H1 (cell line): ENCODE data around the gene P2RY8.

Source experiments
- BRCA1 ChIP-seq: IDR thresholded peaks from 2 replicates; pipeline ENCODE4 v1.6.1; 2012; ENCODE audit warnings: low read depth, low read length, improper control_type of control experiment
- EZH2 ChIP-seq: fragments of 200-600 bp; sonication (generic); IDR thresholded peaks from 2 replicates; pipeline ENCODE4 v1.7.1; 2012; ENCODE audit warnings: low read depth, mild to moderate bottlenecking, moderate library complexity, low read length, inconsistent platforms; ENCODE audit not compliant: severe bottlenecking
- GTF2F1 ChIP-seq: IDR thresholded peaks from 2 replicates; pipeline ENCODE4 v1.6.1; 2012; ENCODE audit warnings: low read depth, low read length, improper control_type of control experiment, borderline replicate concordance
- JUN ChIP-seq: IDR thresholded peaks from 2 replicates; pipeline ENCODE4 v1.6.1; 2011; ENCODE audit warnings: low read depth, mild to moderate bottlenecking, improper control_type of control experiment, low read length
- POLR2A ChIP-seq, 2 experiments: IDR thresholded peaks; 1 replicate in 1 of 2; 2 replicates in 1 of 2; pipeline ENCODE4 v1.6.1; 2011; ENCODE audit warnings: low read depth in 2 of 2, low read length in 2 of 2, mild to moderate bottlenecking in 2 of 2; ENCODE audit errors: control extremely low read depth in 1 of 2
- POLR2AphosphoS5 ChIP-seq: IDR thresholded peaks from 2 replicates; pipeline ENCODE4 v1.6.1; 2011; ENCODE audit warnings: low read depth, low read length
- RNF2 ChIP-seq: fragments of 200-900, 300-1000 bp; sonication (generic); IDR thresholded peaks from 2 replicates; pipeline ENCODE4 v1.7.1; 2016; ENCODE audit warnings: borderline replicate concordance, low read depth, mild to moderate bottlenecking, antibody characterized with exemption, low read length; ENCODE audit not compliant: poor library complexity, severe bottlenecking; ENCODE audit errors: missing control alignments
- SRF ChIP-seq: IDR thresholded peaks from 2 replicates; pipeline ENCODE4 v1.6.1; 2011; ENCODE audit warnings: mild to moderate bottlenecking, low read depth, low read length, moderate library complexity
- TAF7 ChIP-seq: optimal IDR thresholded peaks from 2 replicates; pipeline ENCODE3; 2011; ENCODE audit warnings: low read depth, mild to moderate bottlenecking, inconsistent platforms, low read length, moderate library complexity, borderline replicate concordance
- TCF12 ChIP-seq: IDR thresholded peaks from 2 replicates; pipeline ENCODE4 v1.6.1; 2011; ENCODE audit warnings: low read depth, mild to moderate bottlenecking, low read length
- TF ChIP-seq, protein P1 (sequence below), 3 experiments: IDR thresholded peaks; 1 replicate in 2 of 3; 2 replicates in 1 of 3; pipeline versions ENCODE4 v1.5.1 to v1.6.1; 2011; ENCODE audit warnings: low read length in 3 of 3, mild to moderate bottlenecking in 3 of 3, inconsistent platforms in 2 of 3, low read depth in 1 of 3, moderate library complexity in 1 of 3; ENCODE audit not compliant: insufficient read depth in 1 of 3; ENCODE audit errors: control extremely low read depth in 1 of 3
- TF ChIP-seq, protein P2 (sequence below): IDR thresholded peaks from 2 replicates; pipeline ENCODE4 v1.6.1; 2012; ENCODE audit warnings: inconsistent platforms

DNA sequence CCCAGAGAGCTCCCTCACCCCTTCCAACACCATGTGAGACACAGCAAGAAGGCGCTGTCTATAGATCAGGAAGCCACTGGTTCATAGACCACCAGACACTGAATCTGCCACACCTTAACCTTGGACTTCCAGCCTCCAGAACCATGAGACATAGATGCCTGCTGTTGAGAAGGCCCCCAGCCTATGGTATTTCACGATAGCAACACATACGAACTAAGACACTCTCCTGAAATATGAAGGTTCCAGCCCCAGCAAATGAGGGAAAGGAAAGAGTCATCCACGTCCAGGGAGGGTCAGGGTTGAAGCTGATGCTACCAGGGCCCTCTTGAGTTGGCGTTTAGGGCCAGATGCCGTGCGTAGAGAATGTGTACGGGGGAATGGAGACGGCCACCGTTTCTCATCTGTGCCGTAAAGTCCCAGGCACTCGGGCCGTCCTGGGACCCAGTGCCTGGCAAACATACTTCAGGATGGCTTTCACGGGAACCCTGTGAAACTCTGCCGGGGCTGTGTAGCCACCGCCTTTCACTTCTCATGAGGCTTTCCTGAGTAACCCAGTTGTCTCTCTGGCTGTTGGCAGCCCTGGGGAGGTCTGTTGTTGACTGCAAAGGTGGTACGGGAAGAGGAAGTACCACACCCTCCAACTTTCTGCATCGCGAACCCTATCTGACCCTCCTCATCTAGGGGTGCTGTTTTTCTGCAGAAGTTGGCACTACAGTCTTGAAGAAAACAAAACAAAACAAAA, 17.7 kb upstream of the P2RY8 start:
- no peak for TF ChIP-seq POLR2A (IDR thresholded peaks at IDR 0.05; ENCODE audit: control extremely low read depth in 1 of 2, low read depth in 2 of 2, low read length in 2 of 2)
- TF ChIP-seq, protein P1, sequence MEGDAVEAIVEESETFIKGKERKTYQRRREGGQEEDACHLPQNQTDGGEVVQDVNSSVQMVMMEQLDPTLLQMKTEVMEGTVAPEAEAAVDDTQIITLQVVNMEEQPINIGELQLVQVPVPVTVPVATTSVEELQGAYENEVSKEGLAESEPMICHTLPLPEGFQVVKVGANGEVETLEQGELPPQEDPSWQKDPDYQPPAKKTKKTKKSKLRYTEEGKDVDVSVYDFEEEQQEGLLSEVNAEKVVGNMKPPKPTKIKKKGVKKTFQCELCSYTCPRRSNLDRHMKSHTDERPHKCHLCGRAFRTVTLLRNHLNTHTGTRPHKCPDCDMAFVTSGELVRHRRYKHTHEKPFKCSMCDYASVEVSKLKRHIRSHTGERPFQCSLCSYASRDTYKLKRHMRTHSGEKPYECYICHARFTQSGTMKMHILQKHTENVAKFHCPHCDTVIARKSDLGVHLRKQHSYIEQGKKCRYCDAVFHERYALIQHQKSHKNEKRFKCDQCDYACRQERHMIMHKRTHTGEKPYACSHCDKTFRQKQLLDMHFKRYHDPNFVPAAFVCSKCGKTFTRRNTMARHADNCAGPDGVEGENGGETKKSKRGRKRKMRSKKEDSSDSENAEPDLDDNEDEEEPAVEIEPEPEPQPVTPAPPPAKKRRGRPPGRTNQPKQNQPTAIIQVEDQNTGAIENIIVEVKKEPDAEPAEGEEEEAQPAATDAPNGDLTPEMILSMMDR (IDR thresholded peaks at IDR 0.05; ENCODE audit: control extremely low read depth in 1 of 3, insufficient read depth in 1 of 3, low read depth in 1 of 3, low read length in 3 of 3), result no peak
- no peak for TF ChIP-seq TAF7
- no peak for TF ChIP-seq POLR2AphosphoS5
- TF ChIP-seq SRF, result no peak
- TF ChIP-seq BRCA1, result no peak
- no peak for TF ChIP-seq RNF2
- TF ChIP-seq EZH2, result no peak
- TF ChIP-seq JUN, result no peak
- no peak for TF ChIP-seq GTF2F1
- TF ChIP-seq TCF12, result no peak
- TF ChIP-seq, protein P2, sequence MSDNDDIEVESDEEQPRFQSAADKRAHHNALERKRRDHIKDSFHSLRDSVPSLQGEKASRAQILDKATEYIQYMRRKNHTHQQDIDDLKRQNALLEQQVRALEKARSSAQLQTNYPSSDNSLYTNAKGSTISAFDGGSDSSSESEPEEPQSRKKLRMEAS, result no peak
